Femur (tissue), 1 donor: Measurements from ENCODE around the gene SLC9A7.

Experiments used
- DNase-seq: peaks from one replicate; pipeline ENCODE4 v3.0.0-alpha.2; 2017

The SLC9A7 gene

GRCh38 chrX:46703980-46704379 is 54.9 kb downstream of the SLC9A7 start:
- no peak for DNase-seq

- no peak for DNase-seq
Observed at GRCh38 chrX:46698691-46699090, 60.2 kb downstream of the SLC9A7 start.

- no peak for DNase-seq
Observed at GRCh38 chrX:46695491-46695890, 63.4 kb downstream of the SLC9A7 start.

- no peak for DNase-seq
Observed at GRCh38 chrX:46694549-46694948, 64.4 kb downstream of the SLC9A7 start.

GRCh38 chrX:46693149-46693548 is 65.8 kb downstream of the SLC9A7 start:
- DNase-seq: no peak

- no peak for DNase-seq
Observed at GRCh38 chrX:46690818-46691217, 68.1 kb downstream of the SLC9A7 start.

- DNase-seq: no peak
Observed at GRCh38 chrX:46687619-46688018, 71.3 kb downstream of the SLC9A7 start.

GRCh38 chrX:46686003-46686645 is 72.8 kb downstream of the SLC9A7 start:
- DNase-seq: peak; percentile 31

- peak; percentile 32 for DNase-seq
Observed at GRCh38 chrX:46683048-46683447, 75.9 kb downstream of the SLC9A7 start.

- no peak for DNase-seq
Observed at GRCh38 chrX:46681849-46682248, 77.1 kb downstream of the SLC9A7 start.

- no peak for DNase-seq
Observed at GRCh38 chrX:46678232-46678631, 80.7 kb downstream of the SLC9A7 start.

GRCh38 chrX:46676399-46677356 is 82.2 kb downstream of the SLC9A7 start:
- DNase-seq: no peak

GRCh38 chrX:46673620-46674359 is 85.1 kb downstream of the SLC9A7 start:
- no peak for DNase-seq

- no peak for DNase-seq
Observed at GRCh38 chrX:46670316-46670715, 88.6 kb downstream of the SLC9A7 start.

- DNase-seq: no peak
Observed at GRCh38 chrX:46666831-46667230, 92.1 kb downstream of the SLC9A7 start.

- no peak for DNase-seq
Observed at GRCh38 chrX:46665232-46666152, 93.4 kb downstream of the SLC9A7 start.

GRCh38 chrX:46662188-46662958 is 96.5 kb downstream of the SLC9A7 start:
- DNase-seq: no peak

GRCh38 chrX:46653482-46653881 is 105.4 kb downstream of the SLC9A7 start:
- DNase-seq: no peak

GRCh38 chrX:46649421-46650260 is 109.3 kb downstream of the SLC9A7 start:
- DNase-seq: peak; percentile 65

- DNase-seq: no peak
Observed at GRCh38 chrX:46648660-46649059, 110.3 kb downstream of the SLC9A7 start.

- no peak for DNase-seq
Observed at GRCh38 chrX:46647251-46647650, 111.7 kb downstream of the SLC9A7 start.
